Renal cortex interstitium (tissue), 11 donors: ENCODE data around the gene DGCR8. TPM values are rescaled to one million over a fixed set of nuclear protein-coding genes. Genes with fewer than 3 reads are reported as not detected.

ENCODE experiments used
- DNase-seq, 11 donors: peaks; one replicate each; pipeline ENCODE4 v3.0.0-alpha.2; 2013; ENCODE audit warnings: low read depth in 9 of 11, low spot score in 4 of 11; ENCODE audit errors: extremely low read depth in 1 of 11
- polyA plus RNA-seq, 3 donors: library from polyadenylated mRNA; unstranded; fragments of 120-200 nt; gene quantifications; one replicate each; pipeline ENCODE4 v1.2.1, GENCODE V29; 2013; ENCODE audit not compliant: insufficient read length in 3 of 3

Gene DGCR8
- polyA plus RNA-seq, 3 donors: 42.4 to 54.6 (median 50.6) TPM

DNA sequence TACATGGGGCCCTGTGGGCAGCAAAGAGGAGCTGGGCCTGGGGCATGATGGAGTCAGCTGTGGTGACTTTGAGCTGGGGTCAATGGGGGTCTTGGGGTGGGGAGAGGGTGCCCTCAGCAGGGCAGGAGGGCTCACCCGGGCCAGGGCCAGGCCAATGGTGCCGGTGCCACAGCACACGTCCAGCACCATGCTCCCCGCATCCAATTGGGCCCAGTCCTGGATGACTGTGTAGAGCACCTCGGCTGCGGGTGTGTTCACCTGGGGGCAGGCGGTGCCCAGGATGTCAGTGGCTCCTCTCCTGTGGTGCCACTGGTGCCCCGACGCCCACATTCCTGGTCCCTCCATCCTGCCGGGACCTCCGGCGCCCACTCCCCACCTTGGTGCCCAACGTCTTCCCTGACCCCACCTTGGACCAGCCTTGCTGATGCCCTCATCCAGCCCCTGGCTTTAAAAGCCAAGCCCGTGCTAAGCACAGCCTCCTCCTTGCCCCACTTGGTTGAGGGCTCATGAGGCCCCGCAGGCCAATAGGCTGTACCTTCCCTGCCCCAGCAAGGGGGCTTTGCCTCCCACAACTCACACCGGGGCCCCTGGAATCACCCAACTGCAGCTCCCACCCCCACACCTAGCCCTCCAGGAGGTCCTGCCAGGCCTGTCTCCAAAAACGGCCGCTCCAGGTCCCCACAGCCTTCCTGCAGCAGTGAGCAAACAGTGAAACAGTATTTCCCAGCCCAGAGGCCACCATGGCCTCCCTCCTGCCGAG lies 33.7 kb downstream of the DGCR8 start:
- DNase-seq: no peak

DNA sequence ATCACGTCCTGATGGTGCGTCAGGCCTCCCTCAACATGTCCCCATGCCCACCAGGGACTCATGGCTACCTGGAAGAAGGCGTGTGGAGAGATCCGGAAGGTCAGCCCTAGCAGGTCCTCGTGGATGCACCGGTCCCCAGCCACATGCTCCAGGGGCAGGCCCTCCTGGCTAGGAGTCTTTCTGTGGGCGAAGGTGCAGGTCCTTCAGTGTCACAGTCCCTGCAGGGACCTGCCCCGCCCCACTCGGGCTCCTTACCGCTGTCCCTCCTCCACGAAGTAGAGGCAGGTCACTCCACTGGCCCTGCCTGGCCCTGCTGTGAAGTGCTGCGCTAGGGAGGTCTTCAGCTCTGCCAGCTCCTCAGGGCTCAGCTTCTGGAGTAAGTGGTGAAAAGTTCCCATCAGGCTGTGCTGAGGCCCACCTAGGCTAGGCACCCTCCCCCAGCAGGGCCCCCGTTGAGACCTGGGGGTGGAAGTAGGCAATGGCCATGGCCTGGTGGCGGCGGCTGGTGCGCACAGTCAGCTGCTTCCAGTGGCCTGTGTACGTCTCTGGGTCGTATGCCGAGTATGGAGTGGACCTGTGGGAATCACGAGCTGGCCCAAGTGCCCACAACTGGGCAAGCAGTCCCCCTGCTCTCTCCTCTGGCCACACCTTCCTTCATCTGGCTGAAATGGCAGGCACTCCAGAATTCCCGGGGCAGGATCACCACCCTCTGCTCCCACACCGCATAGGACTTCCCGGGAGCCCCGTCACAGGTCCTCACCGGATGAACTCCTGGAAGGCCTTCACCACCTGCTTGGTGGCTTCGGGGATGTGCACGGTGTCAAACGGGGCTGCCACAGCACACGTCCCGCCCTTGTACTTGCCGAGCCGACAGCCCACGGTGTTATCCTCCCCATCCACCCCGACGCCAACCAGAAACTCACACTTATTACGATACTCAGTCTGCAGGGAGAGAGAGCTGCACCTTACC lies 34.8 kb downstream of the DGCR8 start:
- no peak for DNase-seq

DNA sequence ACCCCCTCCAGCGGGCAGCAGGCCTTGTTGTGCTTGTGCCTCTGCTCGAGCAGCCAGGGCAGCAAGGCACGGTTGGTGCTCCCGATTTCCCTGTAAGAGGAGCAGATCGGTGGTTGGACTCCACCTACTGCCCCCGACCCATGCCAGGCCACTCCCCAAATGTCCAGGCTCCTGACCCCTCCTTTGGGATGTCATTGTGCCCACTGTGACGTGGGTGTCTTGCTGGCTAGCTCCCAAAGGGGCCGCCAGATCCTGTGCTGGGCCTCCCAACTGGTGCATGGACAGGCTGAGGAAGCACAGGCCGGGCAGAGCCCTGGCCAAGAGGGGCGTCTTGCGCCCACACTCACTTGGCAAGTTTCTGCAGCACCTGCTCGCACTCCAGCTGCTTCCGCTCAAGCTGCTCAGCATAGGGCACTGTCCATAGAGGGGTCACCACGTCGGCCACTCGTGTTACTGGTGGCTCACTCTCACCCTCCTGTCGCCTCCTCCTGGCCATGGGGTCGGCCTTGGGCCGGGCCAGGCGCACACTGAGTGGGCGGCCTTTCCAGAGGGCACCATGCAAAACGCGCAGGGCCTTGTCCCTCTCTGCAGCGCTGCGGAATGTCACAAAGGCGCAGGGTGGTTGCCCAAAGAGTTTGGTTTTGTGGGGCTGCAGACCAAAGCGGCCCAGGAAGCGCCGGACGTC lies 35.8 kb downstream of the DGCR8 start, which contains the start of gene RANBP1:
Gene RANBP1, plus strand, starts transcription at position 414 of the 685 bp plus-strand sequence. Its CDS starts 81 bp downstream, at position 495.
- DNase-seq: no peak

DNA sequence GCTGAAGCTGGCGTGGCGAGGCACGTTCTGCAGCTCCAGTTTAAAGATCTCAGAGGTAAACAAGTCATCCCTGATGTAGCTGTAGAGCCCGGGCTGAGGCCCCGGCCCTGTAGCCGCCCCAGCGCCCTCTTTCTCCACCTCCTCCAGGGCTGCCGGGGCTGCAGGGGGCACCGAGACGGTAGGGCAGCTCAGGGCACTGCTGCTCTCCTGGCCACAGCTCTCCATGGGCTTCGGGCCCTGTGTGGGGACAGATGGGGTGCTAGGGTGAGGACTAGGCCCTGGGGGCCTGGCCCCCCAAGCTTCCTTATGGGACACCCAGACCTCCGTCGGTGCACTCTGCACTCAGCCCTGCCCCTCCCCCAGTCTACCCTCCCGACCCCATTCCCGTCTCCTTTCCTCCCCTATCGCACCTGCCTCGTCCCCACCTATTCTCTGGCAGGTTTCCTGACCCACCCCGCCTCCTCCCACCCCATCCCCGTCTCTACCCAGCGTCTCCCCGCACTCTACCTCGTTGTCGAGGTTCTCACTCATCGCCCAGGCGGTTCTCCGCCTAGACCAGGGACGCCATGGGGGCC lies 36.4 kb downstream of the DGCR8 start:
- DNase-seq: no peak

DNA sequence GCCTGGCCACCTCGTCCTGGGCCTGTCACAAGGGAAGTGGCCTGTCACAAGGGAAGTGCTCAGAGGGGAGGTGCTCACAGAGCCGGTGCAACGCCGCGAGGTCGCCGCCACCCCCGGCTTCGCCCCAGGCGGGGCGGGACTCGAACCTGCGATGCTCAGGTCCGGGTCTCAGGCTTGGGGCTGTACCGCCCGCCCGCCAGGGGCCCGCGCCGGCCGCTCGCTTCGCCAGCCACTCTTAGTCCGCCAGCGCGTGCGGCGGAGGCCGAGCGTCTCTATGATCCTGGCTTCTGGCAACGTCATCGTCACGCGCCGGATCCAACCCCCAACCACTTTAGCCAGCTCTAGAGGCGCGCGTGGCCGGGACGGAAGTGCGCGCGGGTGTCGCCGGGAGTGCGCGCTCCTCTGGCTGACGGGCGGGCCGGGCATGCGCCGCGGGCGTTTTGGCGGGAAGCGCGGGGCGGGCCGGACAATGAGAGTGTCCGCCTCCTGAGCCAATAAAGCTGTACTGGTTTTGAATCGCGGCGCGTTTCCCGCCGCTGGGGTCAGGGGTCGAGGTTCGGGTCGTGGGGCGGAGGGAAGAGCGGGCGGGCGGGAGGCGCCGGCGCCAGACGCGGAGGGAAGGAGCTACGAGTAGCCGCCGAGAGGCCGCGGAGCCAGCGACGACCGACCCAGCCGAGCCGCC lies 37.1 kb downstream of the DGCR8 start, which contains the start of gene TRMT2A:
Gene TRMT2A, minus strand, starts transcription at position 276 of the 682 bp plus-strand sequence. CDS start 320 bp downstream, outside the sequence.
- peak; percentile 90 to 99 (median 98) for DNase-seq

DNA sequence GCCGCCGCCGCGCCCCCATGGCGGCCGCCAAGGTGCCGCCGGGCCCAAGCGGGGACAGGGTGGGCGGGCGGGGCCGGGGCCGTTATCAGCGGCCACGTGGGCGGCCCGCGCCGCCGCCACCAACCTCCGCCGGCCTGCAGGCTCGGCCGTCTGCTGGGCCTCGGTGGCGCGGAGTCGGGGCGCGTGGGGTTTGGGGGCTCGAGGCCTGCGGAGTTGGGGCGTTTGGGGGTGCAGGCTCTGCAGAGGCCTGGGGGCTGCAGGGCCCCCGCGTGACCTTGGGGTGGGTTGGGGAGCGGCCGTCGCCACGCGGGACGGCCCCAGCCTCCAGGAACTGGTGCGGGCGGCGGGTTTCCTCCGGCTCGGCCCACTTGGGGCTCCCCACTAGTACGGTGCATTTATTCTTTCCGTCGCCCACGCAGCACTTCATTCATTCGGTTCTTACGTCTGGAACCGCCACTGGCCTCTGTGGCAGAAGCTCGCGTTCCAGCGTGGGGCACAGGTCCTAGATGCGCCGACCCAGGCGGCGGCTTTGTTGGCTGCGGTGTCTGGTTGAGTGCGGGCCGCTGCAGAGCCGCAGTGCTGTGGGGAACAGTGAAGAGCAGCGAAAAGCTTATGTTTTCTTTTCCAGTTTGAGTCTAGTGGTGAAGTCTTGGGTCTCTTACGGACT lies 37.7 kb downstream of the DGCR8 start:
- DNase-seq: peak in 1 of 11 donors; percentile 9

DNA sequence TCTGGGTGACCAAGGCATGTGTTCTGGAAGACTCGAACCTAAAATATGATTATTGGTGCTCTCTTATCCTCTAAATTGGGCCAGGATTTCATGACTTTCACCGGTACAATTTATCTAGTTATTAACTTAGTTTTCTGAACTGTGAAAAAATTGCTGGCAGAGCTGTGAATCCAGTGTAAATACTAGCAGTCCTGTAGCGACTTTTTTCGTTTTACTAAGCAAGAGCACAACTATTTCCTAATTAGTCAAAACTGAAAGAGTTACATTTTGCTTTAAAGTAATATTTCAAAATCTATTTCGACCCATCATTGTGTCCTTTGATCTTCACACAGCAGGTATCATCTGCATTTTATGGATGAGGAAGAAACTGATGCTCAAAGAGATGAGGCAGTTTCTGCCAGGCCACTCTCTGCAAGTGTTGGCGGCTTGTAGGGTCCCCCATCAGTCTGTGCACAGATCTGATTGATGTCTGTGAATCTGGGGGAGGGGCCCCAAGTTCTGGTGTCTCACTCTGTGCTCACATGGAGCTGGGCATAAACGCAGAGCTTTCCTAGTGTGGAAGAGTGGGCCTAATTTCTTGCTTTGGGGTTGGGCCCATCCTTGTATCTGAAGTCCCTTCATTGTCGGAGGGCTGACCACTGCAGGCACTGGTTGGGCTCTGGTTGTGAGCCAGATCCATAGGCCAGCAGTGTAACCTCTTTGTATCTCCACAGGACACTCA lies 38.4 kb downstream of the DGCR8 start:
- no peak for DNase-seq

DNA sequence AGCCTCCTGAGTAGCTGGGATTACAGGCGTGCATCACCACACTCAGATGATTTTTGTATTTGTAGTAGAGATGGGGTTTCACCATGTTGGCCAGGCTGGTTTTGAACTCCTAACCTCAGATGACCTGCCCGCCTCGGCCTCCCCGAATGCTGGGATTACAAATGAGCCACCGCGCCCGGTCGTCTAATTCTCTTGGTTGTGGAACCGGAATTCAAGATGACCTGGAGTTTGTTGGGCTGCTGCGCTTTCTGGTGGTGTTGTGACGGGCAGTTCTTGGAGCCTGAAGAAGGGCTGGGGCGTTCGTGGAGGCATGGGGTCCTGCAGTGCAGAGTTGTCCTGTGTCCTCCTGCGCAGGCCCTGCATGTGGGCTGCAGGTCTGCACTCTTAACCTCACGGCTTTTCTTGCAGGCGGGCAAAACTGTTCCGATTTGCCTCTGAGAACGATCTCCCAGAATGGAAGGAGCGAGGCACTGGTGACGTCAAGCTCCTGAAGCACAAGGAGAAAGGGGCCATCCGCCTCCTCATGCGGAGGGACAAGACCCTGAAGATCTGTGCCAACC lies 41.9 kb downstream of the DGCR8 start:
- DNase-seq: no peak

DNA sequence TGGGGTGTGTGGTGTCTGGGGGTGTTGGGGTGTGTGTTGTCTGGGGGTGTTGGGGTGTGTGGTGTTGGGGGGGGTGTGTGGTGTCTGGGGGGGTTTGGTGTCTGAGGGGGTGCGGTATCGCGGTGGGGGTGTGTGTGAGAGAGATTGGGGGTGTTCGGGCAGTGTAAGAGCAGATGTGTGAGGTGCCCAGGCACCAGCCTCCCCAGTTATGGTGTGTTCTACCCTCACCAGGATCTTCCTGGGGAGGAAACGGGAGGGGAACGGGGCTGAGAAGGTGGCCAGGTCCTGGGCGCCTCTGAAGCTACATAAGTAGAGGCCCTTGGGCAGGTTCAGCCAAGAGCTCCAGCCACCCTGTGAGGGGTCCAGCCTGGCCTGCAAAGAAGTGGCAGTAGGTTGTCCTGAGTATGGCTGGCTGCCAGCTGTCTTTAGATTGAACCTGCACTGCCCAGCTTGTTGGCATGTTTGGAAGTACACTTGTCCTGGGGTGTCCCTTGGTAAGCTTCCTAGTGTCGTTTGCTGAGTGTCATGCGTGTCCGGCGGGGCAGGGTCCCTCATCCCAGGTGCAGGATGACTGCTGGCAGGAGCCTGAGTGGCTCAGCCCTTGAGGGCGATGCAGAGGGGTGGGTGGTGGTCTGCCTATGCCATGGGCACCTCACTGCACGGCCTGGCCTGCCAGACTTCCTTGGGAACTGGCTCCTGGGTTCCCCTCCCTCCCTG lies 43.5 kb downstream of the DGCR8 start:
- DNase-seq: no peak

DNA sequence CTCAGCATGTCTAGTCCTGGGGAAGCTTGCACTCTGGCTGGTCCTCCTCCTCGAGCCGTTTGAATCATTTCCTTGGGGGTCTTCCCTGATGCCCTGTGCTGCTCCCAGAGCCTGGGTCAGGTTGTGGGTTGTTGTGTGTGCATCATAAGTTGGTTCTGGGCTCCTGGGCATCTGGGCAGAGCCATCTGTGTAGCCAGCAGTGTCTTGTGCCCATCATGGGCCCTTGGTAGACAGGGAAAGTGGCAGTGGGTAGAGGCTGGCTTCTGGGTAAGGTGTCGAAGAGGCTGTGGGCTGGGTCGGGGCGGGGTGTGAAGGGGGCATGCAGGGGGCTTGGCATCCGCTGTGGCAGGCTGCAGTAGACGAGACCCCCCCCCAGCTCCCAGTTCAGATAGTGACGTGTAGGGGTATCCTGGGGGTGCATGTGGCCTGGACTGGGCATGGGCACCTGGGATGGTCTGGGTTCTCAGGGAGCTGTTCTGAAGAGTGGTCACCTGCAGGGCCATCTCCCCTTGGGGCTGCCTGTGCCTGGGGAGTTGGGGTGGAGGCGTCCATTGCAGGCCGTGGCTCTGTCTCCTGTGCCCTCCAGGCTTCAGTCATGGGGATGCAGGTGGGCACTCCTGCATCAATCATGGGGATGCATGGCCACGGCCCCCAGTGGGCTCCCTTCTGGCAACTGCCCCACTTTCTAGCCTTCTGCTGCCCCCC lies 44.2 kb downstream of the DGCR8 start:
- DNase-seq: no peak

DNA sequence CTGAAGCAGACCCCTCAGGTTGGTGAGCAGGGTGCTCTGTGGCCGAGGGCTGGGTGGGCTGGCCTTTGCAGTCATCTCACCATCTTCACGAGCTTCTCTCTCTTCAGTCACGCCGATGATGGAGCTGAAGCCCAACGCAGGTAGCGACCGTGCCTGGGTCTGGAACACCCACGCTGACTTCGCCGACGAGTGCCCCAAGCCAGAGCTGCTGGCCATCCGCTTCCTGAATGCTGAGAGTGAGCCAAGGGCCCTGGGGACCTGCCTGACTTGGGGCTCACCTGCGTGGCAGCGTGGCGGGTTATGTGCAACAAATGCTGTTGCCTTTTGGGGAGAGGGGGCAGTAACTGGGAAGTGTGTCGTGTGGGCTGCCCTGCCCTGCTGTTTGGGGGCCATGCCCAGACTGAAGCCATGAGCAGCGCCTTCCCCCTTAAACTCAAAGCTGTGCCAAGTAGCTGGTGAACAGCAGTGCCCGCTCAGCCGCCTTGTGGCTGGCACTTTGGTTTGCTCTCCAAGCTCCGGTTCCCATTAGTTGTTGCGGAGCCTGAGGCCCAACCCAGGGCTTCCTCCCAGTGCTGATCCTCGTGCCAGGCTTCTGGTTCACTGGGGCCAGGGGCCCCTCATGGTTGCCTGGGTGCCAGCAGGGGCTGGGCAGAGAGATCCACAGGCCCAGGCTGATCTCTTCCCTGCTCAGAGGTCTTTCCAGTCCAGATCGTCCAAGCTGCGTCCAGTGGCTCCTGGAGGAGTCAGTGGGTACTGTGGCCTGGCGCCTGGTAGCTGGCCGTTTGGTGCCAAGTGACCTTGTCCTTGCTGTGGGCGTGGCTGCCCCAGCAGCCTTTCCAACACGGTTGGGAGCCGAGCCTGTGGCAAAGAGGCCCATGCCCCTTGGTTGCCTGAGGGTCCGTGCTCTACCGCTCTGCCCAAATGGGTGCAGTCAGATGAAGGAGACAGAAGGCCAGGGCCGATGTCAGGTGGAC lies 45.4 kb downstream of the DGCR8 start:
- DNase-seq: no peak

DNA sequence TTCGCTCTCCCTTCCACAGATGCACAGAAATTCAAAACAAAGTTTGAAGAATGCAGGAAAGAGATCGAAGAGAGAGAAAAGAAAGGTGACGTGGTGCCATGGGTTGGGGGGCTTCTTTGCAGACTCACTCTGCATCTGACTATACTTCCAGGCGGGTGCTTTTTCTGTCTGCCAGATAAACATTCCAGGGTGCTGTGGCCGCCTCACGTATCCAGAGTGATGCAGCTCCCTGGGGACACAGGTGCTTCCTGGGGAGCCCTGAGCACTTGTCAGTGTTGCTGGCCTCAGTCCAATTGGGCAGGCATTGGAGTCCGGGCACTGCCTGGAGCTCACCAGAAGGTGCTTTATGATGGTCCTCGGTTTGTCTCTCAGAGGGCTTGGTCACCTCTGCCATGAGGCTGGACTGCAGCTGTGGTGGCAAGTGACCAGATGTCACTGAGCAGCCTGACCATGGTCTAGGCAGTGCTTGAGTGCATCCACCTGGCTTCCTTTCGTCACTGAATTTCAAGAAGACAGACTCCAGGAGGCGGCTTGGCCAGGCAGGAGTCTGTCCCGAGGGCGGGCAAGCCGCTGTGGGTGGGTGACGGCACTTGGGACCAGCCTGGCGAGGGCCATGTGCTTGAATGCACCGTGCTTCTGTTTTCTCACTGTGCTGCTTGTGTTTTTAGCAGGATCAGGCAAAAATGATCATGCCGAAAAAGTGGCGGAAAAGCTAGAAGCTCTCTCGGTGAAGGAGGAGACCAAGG lies 46.4 kb downstream of the DGCR8 start:
- DNase-seq: no peak

DNA sequence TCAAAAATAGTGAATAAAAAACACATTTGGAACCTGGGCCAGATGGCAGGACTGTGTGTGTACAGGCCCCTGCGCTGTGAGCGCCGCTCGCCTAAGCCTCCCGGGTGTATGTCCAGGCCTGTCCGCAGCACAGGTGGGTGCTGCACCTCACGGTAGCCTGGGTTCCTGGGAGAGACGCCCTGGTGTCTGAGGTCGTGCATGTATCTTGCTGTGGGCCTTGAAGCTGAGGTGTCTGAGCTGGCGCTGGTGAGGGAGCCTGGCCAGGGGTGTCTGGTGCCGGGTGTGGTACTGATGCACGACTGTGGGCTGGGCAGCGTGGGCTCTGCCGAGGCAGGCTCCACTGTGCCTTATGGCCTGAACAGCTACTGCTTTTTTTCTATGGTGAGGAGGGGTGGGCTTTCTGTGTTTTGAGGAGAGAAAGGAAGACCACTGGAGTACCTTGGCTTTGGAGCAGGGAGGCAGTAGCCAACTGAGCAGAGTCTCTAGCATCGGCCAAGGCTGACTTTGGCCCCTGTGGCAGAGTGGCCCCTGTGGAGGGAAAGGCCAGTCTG lies 47.4 kb downstream of the DGCR8 start:
- no peak for DNase-seq
